Naive B cell (primary cell): Measurements from ENCODE around the gene NDUFAF2. TPM values are rescaled to one million over a fixed set of nuclear protein-coding genes. Genes with fewer than 3 reads are reported as not detected.

ENCODE experiments used
- ATAC-seq, 2 donors: fragments of 150-1000 bp; cut with Tn5 transposase; 2 replicates each; pipeline ENCODE4 v1.10.0; 2021; ENCODE audit warnings: low read depth in 2 of 2, mild to moderate bottlenecking in 2 of 2, moderate library complexity in 2 of 2
- DNase-seq: peaks from one replicate; pipeline ENCODE4 v3.0.0; 2022
- H3K27ac Mint-ChIP-seq, 6 donors: one replicate each; pipeline ENCODE4 v1.8.0; 2020 to 2022; ENCODE audit warnings: mild to moderate bottlenecking in 6 of 6, mixed read lengths in 6 of 6, moderate library complexity in 5 of 6, inconsistent platforms in 2 of 6
- H3K27me3 Mint-ChIP-seq, 3 donors: one replicate each; pipeline ENCODE4 v1.8.0; 2021 to 2022; ENCODE audit warnings: mixed read lengths in 3 of 3, mild to moderate bottlenecking in 1 of 3
- H3K36me3 Mint-ChIP-seq, 2 donors: one replicate each; pipeline ENCODE4 v1.8.0; 2020 to 2022; ENCODE audit warnings: mixed read lengths in 2 of 2, inconsistent platforms in 1 of 2, mild to moderate bottlenecking in 1 of 2
- H3K4me1 Mint-ChIP-seq, 3 donors: one replicate each; pipeline ENCODE4 v1.8.0; 2020 to 2022; ENCODE audit warnings: mixed read lengths in 3 of 3, inconsistent platforms in 1 of 3, mild to moderate bottlenecking in 1 of 3, moderate library complexity in 1 of 3
- H3K4me3 Mint-ChIP-seq, 8 donors: one replicate each; pipeline ENCODE4 v1.8.0; 2020 to 2022; ENCODE audit warnings: mild to moderate bottlenecking in 8 of 8, mixed read lengths in 8 of 8, moderate library complexity in 8 of 8, inconsistent platforms in 2 of 8
- H3K9me3 Mint-ChIP-seq, 7 donors: one replicate each; pipeline ENCODE4 v1.8.0; 2020 to 2022; ENCODE audit warnings: mixed read lengths in 7 of 7, mild to moderate bottlenecking in 5 of 7, inconsistent platforms in 2 of 7, moderate library complexity in 1 of 7
- polyA plus RNA-seq, 6 donors: library from polyadenylated mRNA; unstranded; fragments of 300-500 nt; fragmentation: Illumina TruSeq; gene quantifications; one replicate each; pipeline ENCODE4 v1.2.3, GENCODE V29; 2021; ENCODE audit warnings: low read depth in 6 of 6

The NDUFAF2 gene
- polyA plus RNA-seq, 6 donors from 2014 or later = 15.8 to 34.1 (median 28.7) TPM

DNA sequence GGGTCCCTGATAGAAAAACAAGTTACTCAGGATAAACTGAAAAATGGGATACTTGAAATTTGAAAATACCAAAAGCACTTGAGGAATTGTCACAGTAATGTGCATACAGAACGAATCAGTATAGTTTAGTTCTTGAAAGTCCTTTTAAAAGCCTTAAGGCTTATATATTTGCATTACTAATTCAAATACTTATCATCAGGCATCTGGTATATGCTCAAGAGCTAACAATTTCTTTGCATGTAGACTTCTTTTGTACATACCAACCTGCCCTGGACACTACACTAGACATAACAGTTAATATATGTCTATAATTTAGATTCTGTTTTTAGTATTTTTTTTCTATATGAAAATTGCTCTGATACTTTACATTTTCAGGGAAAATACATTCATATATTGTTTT lies 174.1 kb downstream of the NDUFAF2 start:
- H3K4me1 Mint-ChIP-seq = no peaks in the 10 kb centered on the region

GRCh38 chr5:61120534-61120933 lies 175.5 kb downstream of the NDUFAF2 start:
- Mint-ChIP-seq H3K4me1 (no peaks in the 10 kb centered on the region), H3K27me3 (no peaks in the 10 kb centered on the region), H3K27ac (no peak overlapping the region), H3K4me3 (no peak overlapping the region), H3K9me3 (no peaks in the 10 kb centered on the region), H3K36me3 (peaks cover 0 to under 1% of the 10 kb centered on the region in 2 donors)
- no peak for ATAC-seq
- DNase-seq = no peak

More for the DNA sequence above, 174.1 kb downstream of the NDUFAF2 start:
- no peak for DNase-seq
- Mint-ChIP-seq H3K36me3 (peaks cover 7% of the 10 kb centered on the region in 2 donors), H3K27me3 (no peaks in the 10 kb centered on the region), H3K9me3 (peaks cover 0 to 7% (median 3%) of the 10 kb centered on the region in 7 donors), H3K27ac (no peak overlapping the region), H3K4me3 (no peak overlapping the region)
- ATAC-seq = no peak

DNA sequence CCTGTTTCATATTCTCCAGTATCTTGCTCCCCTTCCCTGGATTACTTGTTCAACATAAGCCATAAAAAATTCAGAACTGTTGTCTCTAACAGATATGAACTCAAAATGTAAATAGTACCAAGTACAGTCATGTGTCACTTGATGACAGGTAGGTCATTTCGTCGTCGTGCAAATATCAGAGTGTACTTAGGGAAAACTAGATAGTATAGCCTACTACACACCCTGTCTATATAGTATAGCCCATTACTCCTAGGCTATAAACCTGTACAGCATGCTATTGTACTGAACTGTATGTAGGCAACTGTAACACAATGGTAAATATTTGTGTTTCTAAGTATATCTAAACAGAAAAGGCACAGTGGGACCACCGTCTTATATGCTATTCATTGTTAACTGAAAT lies 178.1 kb downstream of the NDUFAF2 start:
- Mint-ChIP-seq H3K27me3 (no peaks in the 10 kb centered on the region), H3K9me3 (peaks cover 0 to 5% (median 0%) of the 10 kb centered on the region in 7 donors), H3K36me3 (no peaks in the 10 kb centered on the region), H3K4me1 (no peaks in the 10 kb centered on the region), H3K4me3 (no peak overlapping the region), H3K27ac (no peak overlapping the region)
- DNase-seq (no peak), ATAC-seq (no peak)

DNA sequence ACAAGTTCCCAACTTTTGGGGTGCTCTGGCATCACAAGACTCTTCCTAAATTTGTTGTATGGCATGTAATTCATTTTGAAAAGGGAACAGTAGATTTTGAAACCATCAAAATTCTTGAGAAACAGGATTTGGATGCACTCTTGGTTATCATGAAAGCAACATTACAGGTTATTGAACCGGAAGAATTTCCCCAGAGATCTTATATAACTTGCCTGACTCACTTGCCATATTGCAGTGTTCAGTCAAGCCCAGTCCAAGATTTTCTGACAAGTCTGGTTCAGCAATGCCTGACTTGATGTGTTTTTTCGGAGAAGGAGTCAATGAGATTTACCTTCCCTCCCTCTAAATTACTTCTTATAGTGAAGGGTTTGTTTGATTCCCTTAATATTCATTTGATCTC lies 185.3 kb downstream of the NDUFAF2 start:
- Mint-ChIP-seq H3K4me1 (no peaks in the 10 kb centered on the region), H3K36me3 (no peaks in the 10 kb centered on the region), H3K9me3 (peaks cover 0 to 6% (median 0%) of the 10 kb centered on the region in 7 donors), H3K4me3 (no peak overlapping the region), H3K27ac (no peak overlapping the region), H3K27me3 (no peaks in the 10 kb centered on the region)
- no peak for DNase-seq
- no peak for ATAC-seq

DNA sequence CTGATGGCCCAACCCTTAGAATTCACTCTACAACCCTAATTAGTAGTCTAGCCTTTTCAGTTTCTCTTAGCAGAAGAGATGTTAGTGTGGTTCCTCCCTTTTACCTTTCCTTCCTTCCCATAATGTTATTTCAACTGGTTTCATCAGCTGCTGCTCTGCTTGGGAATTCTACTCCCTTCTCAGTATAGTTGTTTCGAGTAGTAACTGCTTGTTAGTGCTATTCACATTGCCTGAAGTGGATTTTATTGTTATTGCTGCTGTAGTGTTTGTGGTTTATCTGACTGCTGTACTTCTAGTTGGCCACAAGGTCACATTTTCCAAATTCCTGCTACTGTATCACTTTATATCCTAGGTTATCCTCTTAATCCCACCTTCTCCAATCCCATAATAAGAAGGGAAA lies 187.6 kb downstream of the NDUFAF2 start:
- H3K9me3 Mint-ChIP-seq = peaks cover 0 to 3% (median 0%) of the 10 kb centered on the region in 7 donors
- no peak overlapping the region for H3K4me3 Mint-ChIP-seq
- H3K27ac Mint-ChIP-seq = no peak overlapping the region
- ATAC-seq = no peak
- no peaks in the 10 kb centered on the region for H3K4me1 Mint-ChIP-seq
- H3K27me3 Mint-ChIP-seq = no peaks in the 10 kb centered on the region
- no peaks in the 10 kb centered on the region for H3K36me3 Mint-ChIP-seq
- no peak for DNase-seq

- H3K27ac Mint-ChIP-seq = peak overlapping the region in 1 of 6 donors; percentile 26
- no peaks in the 10 kb centered on the region for H3K9me3 Mint-ChIP-seq
- DNase-seq (no peak), ATAC-seq (no peak)
- H3K36me3 Mint-ChIP-seq = no peaks in the 10 kb centered on the region
- H3K27me3 Mint-ChIP-seq = no peaks in the 10 kb centered on the region
- H3K4me1 Mint-ChIP-seq = no peaks in the 10 kb centered on the region
- no peak overlapping the region for H3K4me3 Mint-ChIP-seq
Measured at GRCh38 chr5:61137835-61138234, 192.8 kb downstream of the NDUFAF2 start.

GRCh38 chr5:61139094-61139873 lies 194.3 kb downstream of the NDUFAF2 start:
- ATAC-seq = no peak
- Mint-ChIP-seq H3K9me3 (no peaks in the 10 kb centered on the region), H3K27ac (peak overlapping the region in 1 of 6 donors; percentile 41)

DNA sequence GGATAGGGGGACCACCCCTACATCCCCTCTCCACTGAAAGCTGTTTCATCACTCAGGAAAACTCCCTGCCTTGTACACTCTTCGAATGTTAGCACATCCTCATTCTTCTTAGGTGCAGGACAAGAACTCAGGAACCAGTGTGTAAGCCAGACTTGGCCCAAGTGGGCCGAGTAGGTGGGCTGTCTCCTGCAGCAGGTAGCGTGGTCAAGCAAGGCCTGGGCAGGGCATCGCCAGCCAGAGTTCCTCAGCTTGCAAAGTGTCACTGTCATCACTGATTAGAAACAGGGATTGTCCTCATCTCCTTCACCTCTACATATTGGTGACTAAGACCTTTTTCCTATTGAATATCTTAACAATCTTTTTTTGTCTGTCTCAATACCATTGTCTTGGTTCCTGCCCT lies 194.9 kb downstream of the NDUFAF2 start:
- H3K9me3 Mint-ChIP-seq = no peaks in the 10 kb centered on the region
- peak overlapping the region in 1 of 6 donors; percentile 41 for H3K27ac Mint-ChIP-seq
- no peak for ATAC-seq
- no peak overlapping the region for H3K4me3 Mint-ChIP-seq
- DNase-seq = no peak
- H3K36me3 Mint-ChIP-seq = no peaks in the 10 kb centered on the region
- no peaks in the 10 kb centered on the region for H3K27me3 Mint-ChIP-seq
- no peaks in the 10 kb centered on the region for H3K4me1 Mint-ChIP-seq

More at GRCh38 chr5:61139094-61139873, 194.3 kb downstream of the NDUFAF2 start:
- Mint-ChIP-seq H3K27me3 (no peaks in the 10 kb centered on the region), H3K4me3 (no peak overlapping the region), H3K4me1 (no peaks in the 10 kb centered on the region), H3K36me3 (no peaks in the 10 kb centered on the region)
- no peak for DNase-seq

GRCh38 chr5:61141801-61142200 lies 196.8 kb downstream of the NDUFAF2 start:
- no peaks in the 10 kb centered on the region for H3K4me1 Mint-ChIP-seq
- peaks cover 0 to 6% (median 0%) of the 10 kb centered on the region in 7 donors for H3K9me3 Mint-ChIP-seq
- H3K4me3 Mint-ChIP-seq = no peak overlapping the region
- DNase-seq (no peak), ATAC-seq (no peak)
- H3K27ac Mint-ChIP-seq = no peak overlapping the region
- H3K36me3 Mint-ChIP-seq = no peaks in the 10 kb centered on the region
- H3K27me3 Mint-ChIP-seq = no peaks in the 10 kb centered on the region

DNA sequence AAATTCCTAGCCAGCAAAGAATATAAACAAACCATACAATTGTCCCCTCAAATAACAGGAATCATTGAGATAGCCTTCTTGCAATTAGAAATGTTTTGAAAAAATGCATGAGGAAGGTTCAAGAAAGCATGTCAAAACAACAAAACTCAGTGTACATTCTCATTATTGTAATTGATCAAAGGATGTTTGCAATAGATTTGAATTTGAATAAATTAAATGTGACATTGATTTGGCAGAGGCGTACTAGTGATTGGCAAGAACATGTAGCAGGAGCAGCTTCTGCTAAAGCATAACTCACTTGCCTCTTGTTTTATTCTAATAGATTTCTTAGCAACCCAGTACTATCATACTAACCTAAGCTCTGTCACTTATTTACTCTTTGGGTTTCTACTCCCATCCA lies 197.4 kb downstream of the NDUFAF2 start:
- no peak for DNase-seq
- no peak for ATAC-seq
- H3K27ac Mint-ChIP-seq = no peak overlapping the region

GRCh38 chr5:61142811-61143210 lies 197.8 kb downstream of the NDUFAF2 start:
- DNase-seq (no peak), ATAC-seq (no peak)
- no peaks in the 10 kb centered on the region for H3K4me1 Mint-ChIP-seq
- no peak overlapping the region for H3K27ac Mint-ChIP-seq
- H3K9me3 Mint-ChIP-seq = peaks cover 0 to 6% (median 0%) of the 10 kb centered on the region in 7 donors
- H3K36me3 Mint-ChIP-seq = no peaks in the 10 kb centered on the region
- H3K27me3 Mint-ChIP-seq = no peaks in the 10 kb centered on the region
- H3K4me3 Mint-ChIP-seq = no peak overlapping the region

More for the DNA sequence above, 197.4 kb downstream of the NDUFAF2 start:
- Mint-ChIP-seq H3K27me3 (no peaks in the 10 kb centered on the region), H3K4me3 (no peak overlapping the region), H3K9me3 (peaks cover 0 to 6% (median 0%) of the 10 kb centered on the region in 7 donors), H3K36me3 (no peaks in the 10 kb centered on the region), H3K4me1 (no peaks in the 10 kb centered on the region)

DNA sequence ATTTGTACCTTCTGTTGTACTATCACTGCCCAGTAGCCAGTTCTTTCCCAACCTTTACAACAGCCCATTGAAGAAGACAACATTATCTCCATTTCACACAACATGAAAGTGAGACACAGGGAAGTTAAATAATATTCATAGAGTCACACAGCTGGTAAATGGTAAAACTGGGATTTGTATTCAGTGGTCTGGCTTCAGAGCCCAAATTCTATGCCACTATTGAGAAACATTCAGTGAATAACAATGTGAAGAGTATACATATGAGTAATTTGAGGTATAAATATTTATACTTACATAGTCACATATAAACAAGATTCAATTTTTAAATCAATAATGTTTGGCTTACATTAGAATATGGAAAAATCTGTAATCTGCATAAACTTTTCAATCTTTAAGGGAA lies 203.5 kb downstream of the NDUFAF2 start:
- H3K36me3 Mint-ChIP-seq = peaks cover 5% of the 10 kb centered on the region in 2 donors
- no peak for ATAC-seq
- H3K27ac Mint-ChIP-seq = no peak overlapping the region
- peaks cover 0 to 4% (median 0%) of the 10 kb centered on the region in 3 donors for H3K4me1 Mint-ChIP-seq
- H3K4me3 Mint-ChIP-seq = no peak overlapping the region
- peaks cover 0 to 9% (median 2%) of the 10 kb centered on the region in 7 donors for H3K9me3 Mint-ChIP-seq
- no peaks in the 10 kb centered on the region for H3K27me3 Mint-ChIP-seq
- DNase-seq = no peak

- H3K4me3 Mint-ChIP-seq = no peak overlapping the region
- DNase-seq (no peak), ATAC-seq (no peak)
- H3K27ac Mint-ChIP-seq = no peak overlapping the region
- H3K4me1 Mint-ChIP-seq = peaks cover 0 to 5% (median 0%) of the 10 kb centered on the region in 3 donors
- no peaks in the 10 kb centered on the region for H3K27me3 Mint-ChIP-seq
- peaks cover 8 to 10% of the 10 kb centered on the region in 2 donors for H3K36me3 Mint-ChIP-seq
- peaks cover 0 to 11% (median 6%) of the 10 kb centered on the region in 7 donors for H3K9me3 Mint-ChIP-seq
Measured at GRCh38 chr5:61151893-61152292, 206.9 kb downstream of the NDUFAF2 start.

DNA sequence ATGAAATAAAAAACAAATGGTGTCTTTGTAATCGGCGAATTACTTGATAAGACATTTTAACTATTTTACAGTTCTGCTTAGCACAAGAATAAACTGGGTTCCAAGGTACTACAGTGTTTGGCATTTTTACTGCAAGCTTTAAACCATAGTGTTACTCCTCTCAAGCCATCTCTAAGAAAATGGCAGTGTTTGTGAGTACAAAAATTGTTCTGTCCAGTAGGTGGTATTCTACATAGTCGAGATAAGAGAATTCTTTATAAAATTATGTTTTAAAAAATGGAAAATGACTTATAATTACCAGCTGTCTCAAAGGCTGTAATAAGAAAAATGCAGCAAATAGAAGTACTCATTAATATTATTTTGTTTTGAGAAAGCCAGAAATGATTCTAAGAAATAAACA lies 214.1 kb downstream of the NDUFAF2 start:
- ATAC-seq (no peak), DNase-seq (no peak)
- peaks cover 16 to 19% of the 10 kb centered on the region in 2 donors for H3K36me3 Mint-ChIP-seq
- no peaks in the 10 kb centered on the region for H3K27me3 Mint-ChIP-seq
- H3K4me3 Mint-ChIP-seq = peak overlapping the region in 1 of 8 donors; percentile 41
- H3K4me1 Mint-ChIP-seq = peaks cover 20 to 46% (median 36%) of the 10 kb centered on the region in 3 donors
- no peak overlapping the region for H3K27ac Mint-ChIP-seq
- peaks cover 0 to 10% (median 0%) of the 10 kb centered on the region in 7 donors for H3K9me3 Mint-ChIP-seq
